ENCODE results near the gene KCNQ1OT1.

The KCNQ1OT1 gene

DNA sequence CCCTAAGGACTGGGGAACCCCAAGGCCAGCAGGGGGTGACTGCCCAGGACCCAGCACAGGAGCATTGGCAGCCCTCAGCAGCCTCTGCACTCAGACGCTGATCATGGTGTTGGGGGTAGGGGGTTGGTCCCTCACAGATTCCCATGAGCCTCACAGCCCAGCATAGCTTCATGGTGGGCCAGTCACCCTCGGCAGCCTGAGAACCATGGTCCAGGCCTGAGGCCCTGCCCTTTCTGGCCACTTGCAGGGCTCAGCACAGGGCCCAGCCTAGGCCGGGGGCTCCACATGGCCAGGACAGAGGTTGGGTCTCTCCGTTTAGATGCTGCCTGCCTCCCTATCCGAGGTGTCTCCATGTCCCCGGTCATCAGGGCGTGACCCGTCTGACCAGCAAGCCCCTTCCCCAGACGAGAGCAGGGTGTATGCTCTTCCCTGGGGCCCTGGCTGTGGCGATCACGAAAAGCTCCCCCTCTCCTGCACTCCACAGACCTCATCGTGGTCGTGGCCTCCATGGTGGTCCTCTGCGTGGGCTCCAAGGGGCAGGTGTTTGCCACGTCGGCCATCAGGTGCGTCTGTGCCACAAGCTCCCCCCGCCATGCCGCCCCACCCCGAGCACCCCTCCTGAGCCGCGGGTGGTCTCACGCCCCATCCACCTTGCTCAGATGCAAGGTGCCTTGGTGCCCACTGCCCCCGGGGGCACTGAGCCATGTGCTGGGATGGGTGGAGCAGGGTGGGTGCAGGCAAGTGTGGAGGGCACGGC lies 128.8 kb downstream of the KCNQ1OT1 start:
- TF ChIP-seq PATZ1 (CRISPR knock-in tag; IDR thresholded peaks at IDR 0.05; ENCODE audit: borderline replicate concordance) = no peak
- TF ChIP-seq RARB (CRISPR knock-in tag; IDR thresholded peaks at IDR 0.05) = no peak
- no peak for TF ChIP-seq ESRRG (CRISPR knock-in tag; IDR thresholded peaks at IDR 0.05)
- TF ChIP-seq ZFP3 (CRISPR knock-in tag; IDR thresholded peaks at IDR 0.05) = no peak
- no peak for TF ChIP-seq TCF4 (CRISPR knock-in tag; IDR thresholded peaks at IDR 0.05; ENCODE audit: borderline replicate concordance)
- no peak for TF ChIP-seq TOX (CRISPR knock-in tag; IDR thresholded peaks at IDR 0.05; ENCODE audit: borderline replicate concordance)
- no peak for TF ChIP-seq CSRNP3 (CRISPR knock-in tag; IDR thresholded peaks at IDR 0.05)
- TF ChIP-seq PPARA (CRISPR knock-in tag; IDR thresholded peaks at IDR 0.05; ENCODE audit: borderline replicate concordance) = no peak
- no peak for TF ChIP-seq POU6F1 (CRISPR knock-in tag; IDR thresholded peaks at IDR 0.05; ENCODE audit: borderline replicate concordance, low read depth)
- TF ChIP-seq, protein P1, sequence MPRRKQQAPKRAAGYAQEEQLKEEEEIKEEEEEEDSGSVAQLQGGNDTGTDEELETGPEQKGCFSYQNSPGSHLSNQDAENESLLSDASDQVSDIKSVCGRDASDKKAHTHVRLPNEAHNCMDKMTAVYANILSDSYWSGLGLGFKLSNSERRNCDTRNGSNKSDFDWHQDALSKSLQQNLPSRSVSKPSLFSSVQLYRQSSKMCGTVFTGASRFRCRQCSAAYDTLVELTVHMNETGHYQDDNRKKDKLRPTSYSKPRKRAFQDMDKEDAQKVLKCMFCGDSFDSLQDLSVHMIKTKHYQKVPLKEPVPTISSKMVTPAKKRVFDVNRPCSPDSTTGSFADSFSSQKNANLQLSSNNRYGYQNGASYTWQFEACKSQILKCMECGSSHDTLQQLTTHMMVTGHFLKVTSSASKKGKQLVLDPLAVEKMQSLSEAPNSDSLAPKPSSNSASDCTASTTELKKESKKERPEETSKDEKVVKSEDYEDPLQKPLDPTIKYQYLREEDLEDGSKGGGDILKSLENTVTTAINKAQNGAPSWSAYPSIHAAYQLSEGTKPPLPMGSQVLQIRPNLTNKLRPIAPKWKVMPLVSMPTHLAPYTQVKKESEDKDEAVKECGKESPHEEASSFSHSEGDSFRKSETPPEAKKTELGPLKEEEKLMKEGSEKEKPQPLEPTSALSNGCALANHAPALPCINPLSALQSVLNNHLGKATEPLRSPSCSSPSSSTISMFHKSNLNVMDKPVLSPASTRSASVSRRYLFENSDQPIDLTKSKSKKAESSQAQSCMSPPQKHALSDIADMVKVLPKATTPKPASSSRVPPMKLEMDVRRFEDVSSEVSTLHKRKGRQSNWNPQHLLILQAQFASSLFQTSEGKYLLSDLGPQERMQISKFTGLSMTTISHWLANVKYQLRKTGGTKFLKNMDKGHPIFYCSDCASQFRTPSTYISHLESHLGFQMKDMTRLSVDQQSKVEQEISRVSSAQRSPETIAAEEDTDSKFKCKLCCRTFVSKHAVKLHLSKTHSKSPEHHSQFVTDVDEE (CRISPR knock-in tag; IDR thresholded peaks at IDR 0.05) = no peak
- no peak for TF ChIP-seq ZC3H10 (CRISPR knock-in tag; IDR thresholded peaks at IDR 0.05)
- TF ChIP-seq ARNTL (CRISPR knock-in tag; IDR thresholded peaks at IDR 0.05; ENCODE audit: borderline replicate concordance, low read depth) = no peak
- no peak for TF ChIP-seq OSR1 (CRISPR knock-in tag; IDR thresholded peaks at IDR 0.05)
- TF ChIP-seq BACH2 (CRISPR knock-in tag; IDR thresholded peaks at IDR 0.05; ENCODE audit: borderline replicate concordance) = no peak
- no peak for TF ChIP-seq GLIS3 (CRISPR knock-in tag; IDR thresholded peaks at IDR 0.05)
- no peak for TF ChIP-seq ZNF70 (CRISPR knock-in tag; IDR thresholded peaks at IDR 0.05)
- no peak for TF ChIP-seq ISL1 (CRISPR knock-in tag; IDR thresholded peaks at IDR 0.05)
- no peak for TF ChIP-seq ZNF565 (CRISPR knock-in tag; conservative IDR thresholded peaks at IDR 0.05; ENCODE audit: low read depth)
- no peak for ATAC-seq

- TF ChIP-seq, protein P2, sequence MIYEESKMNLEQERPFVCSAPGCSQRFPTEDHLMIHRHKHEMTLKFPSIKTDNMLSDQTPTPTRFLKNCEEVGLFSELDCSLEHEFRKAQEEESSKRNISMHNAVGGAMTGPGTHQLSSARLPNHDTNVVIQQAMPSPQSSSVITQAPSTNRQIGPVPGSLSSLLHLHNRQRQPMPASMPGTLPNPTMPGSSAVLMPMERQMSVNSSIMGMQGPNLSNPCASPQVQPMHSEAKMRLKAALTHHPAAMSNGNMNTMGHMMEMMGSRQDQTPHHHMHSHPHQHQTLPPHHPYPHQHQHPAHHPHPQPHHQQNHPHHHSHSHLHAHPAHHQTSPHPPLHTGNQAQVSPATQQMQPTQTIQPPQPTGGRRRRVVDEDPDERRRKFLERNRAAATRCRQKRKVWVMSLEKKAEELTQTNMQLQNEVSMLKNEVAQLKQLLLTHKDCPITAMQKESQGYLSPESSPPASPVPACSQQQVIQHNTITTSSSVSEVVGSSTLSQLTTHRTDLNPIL (CRISPR knock-in tag; IDR thresholded peaks at IDR 0.05; ENCODE audit: low read depth) = no peak
- TF ChIP-seq OSR1 (CRISPR knock-in tag; IDR thresholded peaks at IDR 0.05) = no peak
These were observed 129.5 kb downstream of the KCNQ1OT1 start for GRCh38 chr11:2570211-2570811.

GRCh38 chr11:2569731-2570210 lies 130.0 kb downstream of the KCNQ1OT1 start:
- ATAC-seq = no peak
- TF ChIP-seq ESRRG (CRISPR knock-in tag; IDR thresholded peaks at IDR 0.05) (no peak), ZNF70 (CRISPR knock-in tag; IDR thresholded peaks at IDR 0.05) (no peak), ZFP30 (CRISPR knock-in tag; IDR thresholded peaks at IDR 0.05) (no peak), ZFP3 (CRISPR knock-in tag; IDR thresholded peaks at IDR 0.05) (no peak), ARNTL (CRISPR knock-in tag; IDR thresholded peaks at IDR 0.05; ENCODE audit: borderline replicate concordance, low read depth) (no peak), ZC3H10 (CRISPR knock-in tag; IDR thresholded peaks at IDR 0.05) (no peak), ISL1 (CRISPR knock-in tag; IDR thresholded peaks at IDR 0.05) (no peak), TOX (CRISPR knock-in tag; IDR thresholded peaks at IDR 0.05; ENCODE audit: borderline replicate concordance) (no peak), GLIS3 (CRISPR knock-in tag; IDR thresholded peaks at IDR 0.05) (no peak)
- TF ChIP-seq, protein P1 (CRISPR knock-in tag; IDR thresholded peaks at IDR 0.05) = no peak
- TF ChIP-seq, protein P2 (CRISPR knock-in tag; IDR thresholded peaks at IDR 0.05; ENCODE audit: low read depth) = no peak

More at GRCh38 chr11:2570211-2570811, 129.5 kb downstream of the KCNQ1OT1 start:
- no peak for ATAC-seq
